Measurements from ENCODE around the gene IGFL3. TPM values are rescaled to one million over a fixed set of nuclear protein-coding genes. Genes with fewer than 3 reads are reported as not detected.

The IGFL3 gene
- total RNA-seq, 2 donors from 2014 or later: not detected

GRCh38 chr19:46134527-46134926 is 10.0 kb upstream of the IGFL3 start:
- ATAC-seq (no peak), DNase-seq (no peak)
- no peak overlapping the region for H3K4me3 ChIP-seq
- H3K36me3 ChIP-seq (replicated peaks in 1 of 2; ENCODE audit: insufficient read depth in 1 of 2, low read depth in 2 of 2): no peaks in the 10 kb centered on the region
- no peaks in the 10 kb centered on the region for H3K27me3 ChIP-seq
- H3K9me3 ChIP-seq: no peaks in the 10 kb centered on the region
- H3K27ac ChIP-seq: no peak overlapping the region
- TF ChIP-seq POLR2A (IDR thresholded peaks at IDR 0.05) (no peak), CTCF (IDR thresholded peaks at IDR 0.05) (no peak)
- H3K4me1 ChIP-seq: peaks cover 25% of the 10 kb centered on the region
- intact Hi-C loops (cut with DNase I): no loop called here

GRCh38 chr19:46133777-46134241 is 9.3 kb upstream of the IGFL3 start:
- H3K4me3 ChIP-seq: no peak overlapping the region
- H3K27me3 ChIP-seq: no peaks in the 10 kb centered on the region
- H3K27ac ChIP-seq: peak overlapping the region in 3 of 4 donors; percentile 39 to 69 (median 53)
- ATAC-seq (peak; percentile 6), DNase-seq (no peak)
- H3K4me1 ChIP-seq: peaks cover 25% of the 10 kb centered on the region
- no peaks in the 10 kb centered on the region for H3K36me3 ChIP-seq (replicated peaks in 1 of 2; ENCODE audit: insufficient read depth in 1 of 2, low read depth in 2 of 2)
- WGBS, 2 donors: 85 to 90% methylated on average over 1 of the region's 1 CpG
- TF ChIP-seq CTCF (IDR thresholded peaks at IDR 0.05): no peak
- TF ChIP-seq POLR2A (IDR thresholded peaks at IDR 0.05): no peak
- intact Hi-C loops (cut with DNase I): no loop called here
- H3K9me3 ChIP-seq: no peaks in the 10 kb centered on the region

- DNase-seq: peak; percentile 21 to 50 (median 42)
Measured at GRCh38 chr19:46133101-46133627, 8.7 kb upstream of the IGFL3 start.

GRCh38 chr19:46132508-46133100 is 8.1 kb upstream of the IGFL3 start:
- DNase-seq (no peak), ATAC-seq (no peak)
- Histone ChIP-seq H3K9me3 (no peaks in the 10 kb centered on the region), H3K4me1 (peaks cover 25% of the 10 kb centered on the region), H3K36me3 (replicated peaks in 1 of 2; ENCODE audit: insufficient read depth in 1 of 2, low read depth in 2 of 2) (no peaks in the 10 kb centered on the region), H3K27ac (peak overlapping the region in 3 of 4 donors; percentile 39 to 69 (median 53)), H3K4me3 (no peak overlapping the region), H3K27me3 (no peaks in the 10 kb centered on the region)
- intact Hi-C loops (cut with DNase I): no loop called here
- 61 to 81% methylated on average over 4 of the region's 4 CpGs for WGBS, 2 donors
- TF ChIP-seq CTCF (IDR thresholded peaks at IDR 0.05) (no peak), POLR2A (IDR thresholded peaks at IDR 0.05) (no peak)

More at GRCh38 chr19:46133101-46133627, 8.7 kb upstream of the IGFL3 start:
- Histone ChIP-seq H3K27ac (peak overlapping the region in 3 of 4 donors; percentile 39 to 69 (median 53)), H3K4me1 (peaks cover 25% of the 10 kb centered on the region), H3K36me3 (replicated peaks in 1 of 2; ENCODE audit: insufficient read depth in 1 of 2, low read depth in 2 of 2) (no peaks in the 10 kb centered on the region), H3K4me3 (no peak overlapping the region), H3K27me3 (no peaks in the 10 kb centered on the region), H3K9me3 (no peaks in the 10 kb centered on the region)
- intact Hi-C loops (cut with DNase I): no loop called here
- TF ChIP-seq CTCF (IDR thresholded peaks at IDR 0.05) (no peak), POLR2A (IDR thresholded peaks at IDR 0.05) (peak in 2 of 3 donors; percentile 25 to 47)
- ATAC-seq: peak; percentile 66
- WGBS, 2 donors: 48 to 65% methylated on average over 6 of the region's 6 CpGs

Data from body of pancreas (tissue), 4 donors.